Mesenteric fat pad (tissue), 1 donor: ENCODE measurements around the gene ASS1. TPM values are rescaled to one million over a fixed set of nuclear protein-coding genes. Genes with fewer than 3 reads are reported as not detected.

Experiments used
- DNase-seq: peaks from one replicate; pipeline ENCODE4 v3.0.0-alpha.2; 2020; ENCODE audit warnings: low spot score
- total RNA-seq: library from RNA; stranded (reverse); fragmentation: NEBNext Ultra II Directional; extraction: Animal tissue kit (Norgen Biotek cat#: 25700); gene quantifications from one replicate; pipeline ENCODE4 v1.2.1, GENCODE V29; 2021
- donor health status: DM: yes; HTN: yes; CAD: no.

ASS1 gene
- total RNA-seq, 1 donor from 2014 or later = 304 TPM

GRCh38 chr9:130493476-130493875, 48.7 kb downstream of the ASS1 start:
- no peak for DNase-seq

- DNase-seq = no peak
These were observed 50.3 kb downstream of the ASS1 start for GRCh38 chr9:130495067-130495466.

GRCh38 chr9:130497139-130497538, 52.4 kb downstream of the ASS1 start:
- no peak for DNase-seq

- no peak for DNase-seq
These were observed 53.6 kb downstream of the ASS1 start for GRCh38 chr9:130498298-130498917.

GRCh38 chr9:130498918-130499698, 54.3 kb downstream of the ASS1 start:
- no peak for DNase-seq

GRCh38 chr9:130499804-130500263, 55.1 kb downstream of the ASS1 start:
- DNase-seq = no peak

GRCh38 chr9:130500340-130501180, 55.8 kb downstream of the ASS1 start:
- DNase-seq = no peak

GRCh38 chr9:130501639-130502038, 56.9 kb downstream of the ASS1 start:
- DNase-seq = no peak

GRCh38 chr9:130508218-130508617, 63.5 kb downstream of the ASS1 start:
- no peak for DNase-seq

GRCh38 chr9:130512199-130512598, 67.4 kb downstream of the ASS1 start:
- no peak for DNase-seq

- DNase-seq = no peak
These were observed 68.3 kb downstream of the ASS1 start for GRCh38 chr9:130513078-130513477.

- no peak for DNase-seq
These were observed 73.5 kb downstream of the ASS1 start for GRCh38 chr9:130518233-130518632.

GRCh38 chr9:130518943-130519799, 74.4 kb downstream of the ASS1 start:
- no peak for DNase-seq

- no peak for DNase-seq
These were observed 75.2 kb downstream of the ASS1 start for GRCh38 chr9:130519927-130520326.

GRCh38 chr9:130521715-130522114, 77.0 kb downstream of the ASS1 start:
- no peak for DNase-seq

GRCh38 chr9:130522233-130522808, 77.6 kb downstream of the ASS1 start:
- DNase-seq = no peak

GRCh38 chr9:130523921-130524320, 79.2 kb downstream of the ASS1 start:
- no peak for DNase-seq

GRCh38 chr9:130526193-130526853, 81.6 kb downstream of the ASS1 start:
- no peak for DNase-seq

- no peak for DNase-seq
These were observed 82.3 kb downstream of the ASS1 start for GRCh38 chr9:130526854-130527650.
